MCF 10A (cell line): Measurements from ENCODE around the gene CTR9. TPM values are rescaled to one million over a fixed set of nuclear protein-coding genes. Genes with fewer than 3 reads are reported as not detected.

ENCODE experiments used
- BruUV-seq: library from RNA; stranded (reverse); fragments of 400-500 nt; replicated peaks from 2 replicates; lab custom pipeline; 2021; lab: Mats Ljungman, UMichigan
- CTCF ChIA-PET: fragments of 300-600 bp; sonication (Branson Sonifier 250); formaldehyde crosslinking; extraction: SDS; loops from one replicate; lab custom pipeline; 2021; ENCODE audit warnings: antibody characterized with exemption, inconsistent platforms; lab: Yijun Ruan, JAX
- POLR2A ChIA-PET: fragments of 300-600, 350-650 bp; sonication (Branson Sonifier 250); formaldehyde crosslinking; extraction: SDS; loops from one replicate; lab custom pipeline; 2020; ENCODE audit warnings: antibody characterized with exemption, inconsistent platforms; lab: Yijun Ruan, JAX
- DNase-seq: peaks from one replicate; pipeline ENCODE4 v3.0.0-alpha.2; 2018; ENCODE audit not compliant: unreplicated experiment
- H3K27ac Mint-ChIP-seq: one replicate; pipeline ENCODE4 v1.8.0; 2022; ENCODE audit warnings: mild to moderate bottlenecking, low read depth, mixed read lengths; ENCODE audit not compliant: unreplicated experiment
- H3K27me3 Mint-ChIP-seq: one replicate; pipeline ENCODE4 v1.8.0; 2022; ENCODE audit warnings: mixed read lengths; ENCODE audit not compliant: insufficient read depth, unreplicated experiment
- H3K36me3 Mint-ChIP-seq: one replicate; pipeline ENCODE4 v1.8.0; 2022; ENCODE audit warnings: mild to moderate bottlenecking, moderate library complexity, mixed read lengths; ENCODE audit not compliant: insufficient read depth, unreplicated experiment
- H3K4me1 Mint-ChIP-seq: one replicate; pipeline ENCODE4 v1.8.0; 2022; ENCODE audit warnings: mixed read lengths; ENCODE audit not compliant: insufficient read depth, unreplicated experiment
- H3K4me3 Mint-ChIP-seq: one replicate; pipeline ENCODE4 v1.8.0; 2022; ENCODE audit warnings: mild to moderate bottlenecking, moderate library complexity, mixed read lengths; ENCODE audit not compliant: unreplicated experiment
- H3K9me3 Mint-ChIP-seq: one replicate; pipeline ENCODE4 v1.8.0; 2022; ENCODE audit warnings: mixed read lengths; ENCODE audit not compliant: unreplicated experiment
- intact Hi-C: fragments of 100-400 bp; cut with micrococcal nuclease; formaldehyde crosslinking; loops from 2 replicates; pipeline ENCODE4 v1.14.1; 2022
- total RNA-seq: library from RNA; stranded (reverse); gene quantifications from 2 replicates; pipeline ENCODE4 v1.2.3, GENCODE V29; 2022
- TF ChIP-seq, protein P1 (sequence below): fragments of 200-600 bp; IDR thresholded peaks from one replicate; pipeline ENCODE4 v1.8.0; 2022; ENCODE audit warnings: antibody characterized with exemption, mild to moderate bottlenecking; ENCODE audit not compliant: unreplicated experiment

The CTR9 gene
- total RNA-seq, 1 experiment from 2014 or later = 28.8 TPM

DNA sequence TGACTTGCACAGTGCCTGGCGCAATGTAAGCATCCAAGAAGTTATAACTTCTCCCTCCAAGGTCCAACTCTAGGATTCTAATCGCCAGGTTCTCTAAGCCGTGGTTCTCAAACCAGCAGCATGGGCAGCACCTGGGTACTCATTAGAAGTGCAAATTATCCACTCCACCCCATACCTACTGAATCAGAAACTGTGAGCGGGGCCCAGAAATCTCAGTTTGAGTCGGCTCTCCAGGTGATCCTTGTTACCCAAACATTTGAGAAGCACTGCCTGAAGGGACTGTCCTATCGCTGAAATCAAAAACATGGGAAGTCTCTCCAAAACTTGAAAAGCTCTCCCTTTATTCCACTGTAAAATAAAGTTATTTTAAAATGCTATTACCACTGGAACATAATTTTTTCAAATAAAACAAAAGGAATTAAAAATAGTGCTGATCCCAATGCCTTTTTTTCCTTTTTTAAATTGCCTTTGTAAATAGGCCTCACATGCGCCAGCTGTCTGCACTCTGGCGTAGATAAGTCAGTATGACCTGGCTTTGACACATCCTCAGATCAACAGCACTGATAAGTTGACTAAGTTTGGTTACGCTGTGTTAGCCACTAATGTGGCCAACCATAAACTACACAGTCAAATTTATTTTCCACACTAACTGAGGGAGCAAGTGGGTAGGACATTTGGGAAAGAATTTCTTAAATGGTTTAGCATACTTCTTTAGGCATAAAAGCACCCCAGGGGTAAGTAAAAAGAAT lies 8.4 kb upstream of the CTR9 start:
- Mint-ChIP-seq H3K27ac (no peak overlapping the region), H3K4me3 (no peak overlapping the region), H3K9me3 (no peaks in the 10 kb centered on the region), H3K36me3 (no peaks in the 10 kb centered on the region), H3K27me3 (no peaks in the 10 kb centered on the region), H3K4me1 (no peaks in the 10 kb centered on the region)
- no peak for DNase-seq
- ChIA-PET POLR2A (no interaction called here), CTCF (no interaction called here)
- TF ChIP-seq, protein P1, sequence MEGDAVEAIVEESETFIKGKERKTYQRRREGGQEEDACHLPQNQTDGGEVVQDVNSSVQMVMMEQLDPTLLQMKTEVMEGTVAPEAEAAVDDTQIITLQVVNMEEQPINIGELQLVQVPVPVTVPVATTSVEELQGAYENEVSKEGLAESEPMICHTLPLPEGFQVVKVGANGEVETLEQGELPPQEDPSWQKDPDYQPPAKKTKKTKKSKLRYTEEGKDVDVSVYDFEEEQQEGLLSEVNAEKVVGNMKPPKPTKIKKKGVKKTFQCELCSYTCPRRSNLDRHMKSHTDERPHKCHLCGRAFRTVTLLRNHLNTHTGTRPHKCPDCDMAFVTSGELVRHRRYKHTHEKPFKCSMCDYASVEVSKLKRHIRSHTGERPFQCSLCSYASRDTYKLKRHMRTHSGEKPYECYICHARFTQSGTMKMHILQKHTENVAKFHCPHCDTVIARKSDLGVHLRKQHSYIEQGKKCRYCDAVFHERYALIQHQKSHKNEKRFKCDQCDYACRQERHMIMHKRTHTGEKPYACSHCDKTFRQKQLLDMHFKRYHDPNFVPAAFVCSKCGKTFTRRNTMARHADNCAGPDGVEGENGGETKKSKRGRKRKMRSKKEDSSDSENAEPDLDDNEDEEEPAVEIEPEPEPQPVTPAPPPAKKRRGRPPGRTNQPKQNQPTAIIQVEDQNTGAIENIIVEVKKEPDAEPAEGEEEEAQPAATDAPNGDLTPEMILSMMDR = no peak
- no TSS peak for BruUV-seq
- intact Hi-C loops = no loop called here

DNA sequence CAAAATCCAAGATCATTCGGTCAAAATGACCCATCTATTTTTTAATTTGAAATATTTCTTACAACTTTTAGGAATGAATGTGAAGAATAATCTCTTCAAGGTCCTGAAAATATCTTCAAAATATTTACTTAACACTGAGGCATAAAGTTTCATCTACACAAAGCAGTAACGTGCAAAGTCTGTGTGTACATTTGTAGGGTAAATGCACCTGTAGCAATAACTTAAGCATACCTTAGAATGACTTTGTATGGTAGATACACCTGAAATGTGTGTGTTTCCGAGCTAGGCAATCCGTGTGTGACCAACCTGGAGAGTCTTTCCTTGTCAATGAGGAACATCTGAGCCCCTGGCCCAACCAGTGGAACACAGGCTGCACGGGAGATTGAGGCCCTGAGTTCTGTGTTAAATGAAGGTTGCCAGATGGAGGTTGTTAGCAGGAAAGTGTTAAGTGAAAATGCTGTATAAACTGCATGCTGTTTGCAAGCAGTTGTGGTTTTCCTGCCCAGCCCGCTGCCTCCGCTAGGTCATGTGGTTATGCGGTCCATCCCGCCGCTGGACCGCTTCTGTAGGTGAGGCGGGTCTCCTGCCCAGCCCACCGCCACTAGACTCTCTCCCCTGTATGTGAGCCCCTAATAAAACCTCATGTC lies 7.6 kb upstream of the CTR9 start:
- H3K4me3 Mint-ChIP-seq = no peak overlapping the region
- H3K27me3 Mint-ChIP-seq = no peaks in the 10 kb centered on the region
- H3K4me1 Mint-ChIP-seq = no peaks in the 10 kb centered on the region
- TF ChIP-seq, protein P1 = no peak
- no peaks in the 10 kb centered on the region for H3K36me3 Mint-ChIP-seq
- ChIA-PET CTCF (interaction anchor here (0.6 kb wide), 1 partner anchor 929 kb away, joined by 5 read pairs; no protein-coding TSS in a partner anchor), POLR2A (no interaction called here)
- no TSS peak for BruUV-seq
- H3K27ac Mint-ChIP-seq = no peak overlapping the region
- no peak for DNase-seq
- H3K9me3 Mint-ChIP-seq = no peaks in the 10 kb centered on the region
- intact Hi-C loops = no loop called here

DNA sequence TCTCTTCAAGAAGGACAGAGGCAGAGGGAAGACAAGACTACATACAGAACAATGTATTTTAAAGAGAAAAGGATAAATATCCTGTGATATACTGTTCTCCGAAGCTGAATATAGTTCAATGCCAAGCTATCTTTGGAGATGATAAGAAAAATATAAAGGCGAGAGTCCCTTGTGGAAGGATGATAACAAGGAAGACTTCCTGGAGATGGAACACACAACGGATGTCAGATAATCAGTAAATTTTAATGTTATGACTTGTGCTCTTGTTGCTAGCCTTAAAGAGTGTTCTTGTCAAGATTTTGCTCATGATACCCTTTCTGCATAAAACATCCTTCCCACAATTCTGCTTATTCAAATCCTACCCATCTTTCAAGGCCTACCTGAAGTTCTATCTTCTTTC lies 6.8 kb upstream of the CTR9 start:
- CTCF ChIA-PET = interaction anchor here (0.6 kb wide), 1 partner anchor 930 kb away, joined by 5 read pairs; no protein-coding TSS in a partner anchor
- Mint-ChIP-seq H3K4me3 (no peak overlapping the region), H3K27me3 (no peaks in the 10 kb centered on the region), H3K27ac (no peak overlapping the region), H3K36me3 (no peaks in the 10 kb centered on the region), H3K4me1 (no peaks in the 10 kb centered on the region), H3K9me3 (no peaks in the 10 kb centered on the region)
- POLR2A ChIA-PET = no interaction called here
- intact Hi-C loops = no loop called here
- DNase-seq = no peak
- TF ChIP-seq, protein P1 = no peak
- BruUV-seq = no TSS peak

DNA sequence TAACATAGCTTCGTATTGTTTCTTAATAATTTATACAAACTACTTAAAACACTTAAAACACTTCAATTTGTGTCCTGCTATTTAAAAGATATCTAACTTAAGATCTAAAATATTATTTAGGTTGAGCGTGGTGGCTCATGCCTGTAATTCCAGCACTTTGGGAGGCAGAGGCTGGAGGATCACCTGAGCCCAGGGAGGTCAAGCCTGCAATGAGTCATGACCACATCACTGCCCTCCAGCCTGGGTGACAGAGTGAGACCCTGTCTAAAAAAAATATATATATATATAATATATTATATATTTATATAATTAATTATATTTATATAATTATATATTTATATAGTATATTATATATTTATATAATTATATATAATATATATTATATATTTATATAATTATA lies 4.2 kb upstream of the CTR9 start:
- no peaks in the 10 kb centered on the region for H3K36me3 Mint-ChIP-seq
- intact Hi-C loops = no loop called here
- H3K9me3 Mint-ChIP-seq = no peaks in the 10 kb centered on the region
- H3K4me1 Mint-ChIP-seq = no peaks in the 10 kb centered on the region
- no TSS peak for BruUV-seq
- no peaks in the 10 kb centered on the region for H3K27me3 Mint-ChIP-seq
- H3K27ac Mint-ChIP-seq = no peak overlapping the region
- CTCF ChIA-PET = interaction anchor here (1.0 to 1.7 kb wide), 3 partner anchors 10 to 344 kb away, joined by 5 to 6 read pairs (median 5); no protein-coding TSS in a partner anchor
- DNase-seq = no peak
- no peak overlapping the region for H3K4me3 Mint-ChIP-seq
- POLR2A ChIA-PET = interaction anchor here (0.6 kb wide), 2 partner anchors 62 to 156 kb away, joined by 3 read pairs; no protein-coding TSS in a partner anchor
- TF ChIP-seq, protein P1 = no peak
